HG03103 (cell line): ENCODE data around the gene OMD.
"Not testable (repeated sequence)": the region's sequence is repeated elsewhere in the genome, so short reads cannot be mapped to it uniquely, and the experiment has no call there.

ENCODE experiments used
- ATAC-seq: cut with Tn5 transposase; IDR thresholded peaks from one replicate; pipeline ENCODE4 v1.9.1; 2021; ENCODE audit warnings: low read depth; ENCODE audit not compliant: unreplicated experiment

The OMD gene

DNA sequence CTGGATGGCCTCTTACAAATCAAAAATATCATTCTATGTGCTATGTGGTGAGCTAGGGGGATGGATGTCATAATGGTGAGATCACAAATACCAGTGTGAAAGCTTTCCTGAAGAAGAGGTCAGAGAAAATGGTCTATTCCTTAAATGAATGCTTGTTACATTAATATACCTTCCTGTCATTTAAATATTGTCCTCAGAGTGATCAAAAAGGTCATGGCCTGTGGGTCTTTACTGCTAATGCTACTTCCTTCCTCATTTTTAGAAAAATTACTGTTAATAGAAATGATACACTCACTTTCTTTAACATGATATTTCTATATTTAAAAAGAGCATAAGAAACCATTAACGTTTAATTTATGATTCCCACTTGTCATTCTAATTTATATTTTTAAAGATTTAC lies 9.7 kb downstream of the OMD start:
- no peak for ATAC-seq

DNA sequence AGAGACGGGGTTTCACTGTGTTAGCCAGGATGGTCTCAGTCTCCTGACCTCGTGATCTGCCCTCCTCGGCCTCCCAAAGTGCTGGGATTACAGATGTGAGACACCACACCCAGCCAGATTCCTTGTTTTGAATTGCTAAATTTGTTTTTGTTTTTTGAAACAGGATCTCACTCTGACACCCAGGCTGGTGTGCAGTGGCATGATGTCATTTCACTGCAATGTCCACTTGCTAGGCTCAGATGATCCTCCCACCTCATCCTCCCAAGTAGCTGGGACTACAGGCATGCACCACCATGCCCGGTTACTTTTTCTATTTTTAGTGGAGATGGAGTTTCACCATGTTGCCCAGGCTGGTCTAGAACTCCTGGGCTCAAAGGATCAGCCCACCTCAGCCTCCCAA lies 13.1 kb downstream of the OMD start:
- ATAC-seq: not testable (repeated sequence)

DNA sequence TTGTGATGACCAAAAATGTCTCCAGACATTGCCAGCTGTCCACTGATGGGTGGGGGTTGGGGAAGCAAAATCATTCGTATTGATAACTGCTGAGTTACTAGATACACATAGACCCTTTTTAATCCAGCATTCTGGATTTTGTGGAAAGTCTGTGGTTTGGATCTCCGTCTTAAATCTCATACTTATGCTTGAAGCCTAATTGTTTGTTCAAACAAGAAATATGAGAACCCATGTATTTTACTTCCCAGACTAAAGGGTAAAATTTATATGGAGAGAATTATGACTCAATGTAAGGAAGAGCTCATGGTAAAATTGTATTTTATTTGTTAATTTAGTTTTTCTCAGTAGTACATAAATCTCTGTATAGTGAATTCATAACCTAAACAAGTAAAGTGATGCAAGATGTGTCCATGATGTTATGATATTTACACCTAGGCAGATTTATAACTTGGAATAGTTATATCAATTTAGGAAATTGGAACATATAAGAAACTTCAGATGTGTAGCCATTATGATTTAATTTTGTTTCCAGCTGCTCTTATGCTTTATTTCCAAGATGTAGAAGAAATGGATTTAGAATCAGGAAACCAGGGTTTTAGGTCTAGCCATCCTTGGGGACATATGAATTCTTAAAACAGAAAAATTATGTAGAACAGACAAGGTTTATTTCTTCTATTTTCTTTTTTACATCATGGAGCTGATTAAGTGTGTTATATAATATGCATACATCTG lies 15.4 kb downstream of the OMD start:
- ATAC-seq: no peak

DNA sequence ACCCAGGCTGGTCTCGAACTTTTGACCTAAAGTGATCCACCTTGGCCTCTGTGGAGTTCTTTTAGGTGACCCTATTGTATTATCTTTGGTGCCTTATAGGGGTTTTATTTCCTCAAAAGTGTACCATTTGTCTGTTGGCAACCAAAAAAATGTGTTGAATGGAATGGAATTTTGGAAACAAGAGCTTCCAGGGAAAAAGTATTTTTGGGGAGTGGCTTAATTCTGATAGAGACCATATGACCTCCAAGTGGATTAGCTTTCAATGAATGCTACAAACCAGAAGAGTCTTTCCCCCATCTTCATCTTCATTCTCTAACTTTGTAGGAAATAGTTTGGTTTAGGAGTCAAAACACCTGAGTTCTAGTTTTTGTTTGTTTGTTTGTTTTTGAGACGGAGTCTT lies 16.5 kb downstream of the OMD start:
- ATAC-seq: no peak

DNA sequence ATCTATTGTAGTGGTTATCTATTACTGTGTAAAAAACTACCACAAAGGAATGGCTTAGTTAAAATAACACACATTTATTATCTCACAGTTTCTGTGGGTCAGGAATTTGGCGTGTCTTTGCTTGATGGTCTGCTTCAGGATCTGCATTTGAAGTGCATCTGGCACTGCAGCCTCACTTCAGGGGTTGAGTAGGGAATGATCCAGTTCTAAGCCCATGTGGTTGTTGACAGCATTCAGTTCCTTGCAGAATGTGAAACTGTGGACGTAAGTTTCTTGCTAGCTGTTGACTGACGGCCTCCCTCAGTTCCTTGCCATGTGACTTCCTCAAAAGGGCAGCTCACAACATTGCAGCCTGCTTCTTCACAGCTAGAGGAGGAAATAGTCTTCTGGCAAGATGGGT lies 17.8 kb downstream of the OMD start:
- no peak for ATAC-seq

DNA sequence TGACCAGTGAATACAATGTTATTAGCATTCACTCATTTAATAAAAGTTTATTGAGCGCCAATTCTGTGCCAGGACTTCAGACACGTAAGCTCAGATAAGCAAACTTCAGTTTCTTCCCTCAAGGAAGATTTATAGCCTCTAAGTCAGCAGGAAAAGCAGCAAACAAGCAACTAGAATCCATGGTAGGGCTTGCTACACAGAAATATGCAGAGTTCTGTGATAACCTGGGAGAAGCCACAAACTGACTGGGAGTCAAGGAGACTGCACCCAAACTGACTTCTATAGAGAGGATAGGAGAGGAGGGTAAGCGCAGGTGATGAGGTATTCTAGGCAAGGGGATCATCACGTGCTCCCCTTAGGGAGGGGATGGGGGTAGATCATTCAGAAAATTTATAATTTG lies 18.5 kb downstream of the OMD start:
- ATAC-seq: no peak

DNA sequence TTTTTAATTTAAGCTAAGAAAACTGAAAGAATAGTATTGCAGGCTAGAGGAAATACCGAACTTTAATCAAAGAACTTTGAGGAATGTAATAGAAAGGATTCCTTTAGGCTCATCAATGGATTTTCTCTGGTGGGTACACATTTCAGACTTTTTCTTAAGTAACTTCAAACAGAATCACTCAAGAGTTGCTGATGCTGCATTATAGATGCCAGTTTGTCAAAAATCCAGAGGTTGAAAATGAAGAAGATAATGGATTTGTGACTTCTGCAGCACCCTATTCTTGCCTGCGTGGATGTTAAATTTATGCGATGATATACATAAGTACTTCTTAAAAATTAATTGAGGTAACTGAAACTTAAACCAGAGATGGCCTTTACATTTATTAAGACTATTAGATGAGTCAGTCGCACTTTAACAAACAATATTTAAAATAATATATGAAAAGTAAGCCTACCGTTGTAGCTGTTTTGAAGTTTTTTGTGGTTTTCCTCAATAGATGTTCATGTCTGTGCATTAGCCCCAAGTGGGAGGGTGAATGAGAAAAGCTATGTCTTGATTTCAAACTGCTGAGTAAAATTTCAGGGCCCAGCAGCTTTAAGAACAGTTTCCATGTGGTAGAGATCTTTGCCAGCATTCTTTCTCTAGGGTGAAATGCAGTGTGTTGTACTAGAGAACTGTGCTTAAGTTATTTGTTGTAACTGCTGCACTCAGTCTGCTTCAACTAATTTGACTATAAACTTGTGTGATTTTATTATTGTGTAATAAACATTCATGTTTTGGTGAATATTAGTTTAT lies 20.0 kb downstream of the OMD start, which contains the start of gene OGN:
TSS of gene OGN (minus strand) at position 537 of the 795 bp plus-strand sequence. CDS start 1,171 bp downstream, outside the sequence.
- ATAC-seq: no peak

DNA sequence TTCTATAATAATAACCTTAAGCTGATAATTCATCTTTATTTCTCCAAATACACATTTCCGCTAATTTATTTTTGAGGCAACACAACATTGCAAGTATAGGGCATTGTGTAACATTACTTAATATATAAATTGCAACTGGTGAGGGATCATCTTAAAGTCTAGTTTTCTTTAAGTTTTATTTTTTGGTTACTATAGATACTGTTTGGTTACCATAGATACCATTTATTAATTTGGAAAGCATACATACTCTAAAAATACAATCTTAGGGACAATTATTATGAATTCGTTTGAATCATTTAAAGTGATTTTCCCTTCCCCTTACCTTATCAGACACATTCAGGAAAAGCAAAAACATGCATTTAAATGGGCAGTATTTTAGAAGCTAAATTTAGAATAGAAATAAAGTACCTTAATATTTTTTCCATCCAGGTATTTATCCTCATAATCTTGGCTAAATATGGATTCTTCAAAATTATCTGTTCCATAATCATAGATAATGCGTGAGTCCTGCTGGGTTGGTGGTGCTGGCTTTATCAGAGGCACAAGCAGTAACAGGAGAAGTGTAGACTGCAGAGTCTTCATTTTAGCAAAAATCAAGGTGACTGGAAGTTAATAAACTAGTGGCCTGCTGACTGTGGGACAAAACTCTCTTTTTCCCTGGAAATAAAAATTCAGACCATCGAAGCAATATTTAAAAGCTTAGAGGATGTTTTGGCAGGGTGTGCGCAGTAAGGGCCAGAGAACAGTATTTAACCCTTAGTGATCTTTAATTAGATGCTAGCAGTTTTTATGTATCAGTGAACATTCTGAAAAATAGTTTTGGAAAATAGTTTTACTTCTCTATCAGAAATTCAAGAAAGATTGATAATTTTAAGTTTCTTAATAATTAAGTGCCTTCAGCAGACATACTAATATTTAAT lies 21.2 kb downstream of the OMD start:
- no peak for ATAC-seq

DNA sequence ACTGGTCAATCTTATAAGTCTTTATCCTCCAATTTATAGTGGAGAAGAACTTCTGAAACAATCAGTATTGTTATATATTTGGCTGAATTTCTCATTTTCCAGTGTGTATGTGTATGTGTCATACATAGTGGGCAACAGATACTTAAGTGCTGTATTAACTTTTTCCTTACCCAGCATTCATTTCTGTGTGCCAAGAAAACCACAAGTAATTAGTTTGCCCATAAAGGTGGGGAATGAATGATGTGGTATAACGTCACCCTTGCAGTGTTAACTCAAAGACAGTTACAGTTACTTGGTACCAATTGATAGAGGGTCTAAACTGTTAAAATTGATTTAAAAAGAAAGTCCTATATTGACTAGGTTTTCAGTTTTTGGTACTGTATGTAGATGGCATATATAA lies 21.9 kb downstream of the OMD start:
- ATAC-seq: no peak

DNA sequence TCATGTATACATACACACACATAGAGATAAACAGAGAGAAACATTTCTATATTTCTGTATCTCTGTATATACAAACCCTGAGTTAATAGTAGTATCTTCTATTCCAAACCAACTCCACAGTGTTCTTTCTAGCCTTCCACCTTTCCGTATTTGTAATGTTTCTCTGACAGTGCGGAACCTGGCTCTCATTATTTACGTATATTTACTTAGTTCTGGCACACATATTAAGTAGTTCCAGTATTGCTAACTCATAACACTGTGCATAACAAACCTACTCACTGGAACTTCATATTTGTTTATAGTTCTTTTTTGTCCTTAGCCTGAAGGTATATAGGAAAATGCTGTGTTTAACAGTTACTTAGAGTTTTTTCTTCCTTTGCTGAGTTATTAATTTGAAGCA lies 26.4 kb downstream of the OMD start:
- no peak for ATAC-seq

DNA sequence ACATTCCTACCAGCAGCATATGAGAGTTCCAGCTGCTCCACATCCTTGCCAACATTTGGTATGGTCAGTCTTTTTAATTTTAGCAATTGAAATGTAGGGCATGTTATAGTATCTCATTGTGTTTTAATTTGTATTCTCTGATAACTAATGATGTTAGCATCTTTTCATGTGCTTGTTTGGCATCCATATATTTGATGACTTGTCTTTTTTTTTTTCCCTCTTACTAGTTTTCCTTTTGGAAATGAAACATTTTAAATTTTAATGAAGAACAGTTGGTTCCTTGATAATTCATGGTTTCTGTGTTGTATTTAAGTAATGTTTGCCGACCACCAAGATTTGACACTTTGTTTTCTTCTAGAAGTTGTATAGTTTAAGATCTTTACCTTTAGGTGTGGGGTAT lies 28.7 kb downstream of the OMD start:
- ATAC-seq: no peak

DNA sequence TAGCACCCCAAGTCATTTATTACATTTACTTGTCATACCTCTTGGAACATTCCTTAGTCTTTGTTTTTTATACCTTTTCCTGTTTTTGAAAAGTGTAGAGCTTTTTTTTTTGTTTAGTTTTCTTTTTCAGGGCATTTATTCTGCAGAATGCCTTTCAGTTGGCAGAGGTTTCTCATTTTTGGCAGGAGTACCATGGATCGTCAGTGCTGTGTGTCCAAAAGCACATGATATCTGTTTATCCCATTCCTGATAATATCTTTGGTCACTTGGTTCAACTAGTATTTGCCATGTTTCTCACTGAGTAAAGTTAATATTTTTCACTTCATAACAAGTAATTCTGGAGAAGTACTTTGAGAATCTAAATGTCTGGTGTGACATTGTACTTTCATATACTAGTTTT lies 30.6 kb downstream of the OMD start:
- no peak for ATAC-seq

DNA sequence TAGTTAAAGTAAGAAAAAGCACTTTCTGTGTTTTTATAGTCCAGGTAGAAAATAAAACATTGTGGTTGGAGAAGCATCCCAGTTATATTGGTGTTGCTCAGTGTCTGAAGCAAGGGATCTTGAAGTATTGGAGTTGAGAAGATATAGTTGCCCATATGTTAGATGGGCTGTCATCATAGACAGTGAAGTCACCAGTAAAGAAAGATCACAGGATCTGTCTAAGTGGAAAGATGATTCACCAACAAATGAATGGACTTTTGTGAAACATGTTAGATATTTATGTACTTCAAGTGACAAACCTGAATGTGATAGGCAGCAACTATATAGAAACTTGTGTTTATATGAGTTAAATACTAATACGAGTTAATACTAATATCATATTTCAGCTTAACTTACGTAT lies 31.6 kb downstream of the OMD start:
- no peak for ATAC-seq

DNA sequence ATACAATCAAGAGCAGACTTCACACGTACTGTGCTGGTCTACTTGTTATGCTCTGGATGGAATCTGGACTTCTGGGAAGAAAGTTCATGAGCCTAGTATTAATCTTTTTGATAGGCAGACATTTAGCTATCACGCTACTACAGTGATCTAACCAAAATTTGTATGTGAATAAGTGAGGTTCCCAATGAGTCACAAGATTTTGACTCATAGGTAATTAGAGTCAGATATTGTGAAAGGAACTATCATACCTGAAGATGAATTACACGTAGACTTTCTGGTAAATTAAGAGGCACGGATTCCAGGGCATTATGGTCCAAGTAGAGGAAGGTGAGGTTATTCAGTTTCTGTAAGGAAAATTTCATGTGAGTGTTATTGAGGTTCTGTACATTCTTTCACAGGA lies 38.3 kb downstream of the OMD start:
- no peak for ATAC-seq

DNA sequence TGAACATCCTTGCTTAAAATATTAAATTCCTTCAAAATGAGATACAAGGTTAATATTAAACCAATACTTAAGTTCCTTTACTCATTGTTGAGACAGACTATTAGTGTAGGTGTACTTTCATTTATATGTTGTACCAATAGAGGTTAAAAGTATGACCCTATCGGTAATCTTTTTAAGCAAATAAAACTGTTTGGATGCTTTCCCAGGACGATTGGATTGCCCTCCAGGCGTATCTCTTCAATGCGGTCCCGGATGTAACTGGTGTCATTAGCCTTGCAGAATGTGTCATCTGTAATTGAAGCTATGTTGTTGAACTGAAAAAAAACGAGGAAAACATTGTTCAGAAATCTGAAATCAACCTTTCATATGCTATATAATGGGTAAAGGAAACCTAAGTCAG lies 38.8 kb downstream of the OMD start:
- ATAC-seq: no peak

DNA sequence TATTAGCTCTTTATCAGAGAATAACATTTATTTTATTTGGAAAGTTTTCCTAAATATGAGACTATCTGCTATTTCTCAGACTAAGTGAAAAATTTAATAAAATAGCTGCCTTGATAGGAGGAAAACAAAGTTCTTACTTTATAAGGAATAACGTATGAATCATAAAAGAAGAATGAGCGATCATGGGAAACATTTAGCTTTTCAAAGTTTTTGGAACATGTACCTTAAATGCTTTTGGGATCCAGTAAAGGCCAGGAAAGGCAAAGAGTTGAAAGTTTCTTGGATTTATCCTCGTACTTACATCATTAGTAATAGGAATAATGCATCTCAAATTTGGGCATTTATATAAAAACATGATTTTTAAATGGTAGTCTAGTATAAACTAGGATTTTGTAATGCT lies 39.3 kb downstream of the OMD start:
- no peak for ATAC-seq

DNA sequence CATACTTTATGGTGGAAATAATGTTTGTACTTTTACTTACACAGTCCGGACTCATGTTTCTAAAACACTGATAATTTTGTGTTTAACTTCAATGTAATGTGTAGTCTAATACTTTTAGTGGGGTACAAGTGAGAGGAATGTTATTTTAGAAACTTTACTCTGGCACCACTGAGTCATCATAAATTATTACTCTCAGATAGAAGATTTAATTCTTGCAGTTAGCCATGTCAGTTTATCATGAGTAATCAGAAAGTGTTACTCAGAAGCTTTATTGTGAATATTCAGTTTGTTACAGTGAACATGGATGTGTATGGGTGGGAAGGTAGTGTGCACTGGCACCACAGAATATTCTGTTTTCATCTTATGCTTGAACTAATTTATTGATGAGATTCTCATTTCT lies 39.9 kb downstream of the OMD start:
- no peak for ATAC-seq

DNA sequence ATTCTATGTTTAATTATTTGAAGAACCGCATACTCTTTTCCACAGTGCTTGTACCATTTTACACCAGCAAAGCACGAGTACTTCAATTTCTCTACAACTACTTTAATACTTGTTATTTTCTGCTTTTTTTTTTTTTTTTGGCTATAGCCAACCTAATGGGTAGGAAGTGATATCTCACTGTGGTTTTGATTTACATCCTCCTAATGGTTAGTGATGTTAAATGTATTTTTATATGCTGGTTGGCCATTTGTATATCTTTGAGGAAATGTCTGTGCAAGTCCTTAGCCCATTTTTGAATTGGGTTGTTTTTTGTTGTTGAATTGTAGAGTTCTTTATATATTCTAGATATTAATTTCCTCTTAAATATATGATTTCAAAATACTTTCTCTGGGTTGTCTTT lies 42.5 kb downstream of the OMD start:
- ATAC-seq: no peak

DNA sequence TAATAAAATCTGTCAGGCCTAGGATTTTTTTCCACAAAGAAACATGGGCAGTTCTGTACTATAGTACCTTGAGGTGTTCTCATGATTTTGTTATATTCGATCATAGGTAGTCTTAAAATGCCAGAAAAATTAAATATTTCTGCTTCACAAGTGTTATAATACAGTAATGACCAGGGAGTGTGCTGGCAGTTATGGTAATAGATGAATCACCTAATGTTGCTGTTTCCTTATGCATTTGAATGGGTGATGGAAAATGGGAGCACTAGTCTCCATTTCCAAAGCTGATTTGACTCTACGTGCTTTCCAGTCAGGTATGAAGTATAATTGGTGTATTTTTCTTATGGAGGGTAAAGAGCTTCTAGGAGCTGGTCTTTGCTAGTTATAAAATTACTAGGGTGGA lies 43.7 kb downstream of the OMD start:
- no peak for ATAC-seq

DNA sequence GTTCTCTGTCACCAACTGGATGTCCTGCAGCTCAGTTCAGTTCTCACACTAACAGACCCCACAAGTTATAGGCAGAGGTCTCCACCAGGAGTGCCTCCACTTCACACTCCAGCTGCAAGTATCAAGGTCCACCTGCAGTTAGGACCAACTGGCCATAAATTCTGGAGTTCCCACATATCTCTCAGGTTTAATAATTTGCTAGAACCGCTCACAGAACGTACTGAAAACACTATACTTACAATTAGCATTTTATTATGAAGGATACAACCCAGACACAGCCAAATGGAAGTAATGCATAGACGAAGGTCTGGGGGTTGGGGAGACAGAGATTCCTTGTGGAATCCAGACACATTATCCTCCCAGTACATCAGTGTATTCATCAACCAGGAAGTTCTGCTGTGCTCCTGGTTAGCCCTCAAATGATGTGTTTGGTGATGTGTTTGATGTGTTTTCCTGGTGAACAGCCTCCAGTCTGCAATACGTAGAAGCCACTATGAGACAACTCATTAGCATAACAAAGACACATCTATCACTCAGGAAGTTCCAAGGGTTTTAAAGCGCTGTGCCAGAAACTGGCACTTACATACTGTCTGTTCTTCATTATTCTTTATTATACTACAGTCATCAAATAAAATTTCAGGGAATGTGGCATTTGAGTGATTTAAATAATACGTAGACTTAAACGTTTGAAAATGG lies 45.3 kb downstream of the OMD start:
- no peak for ATAC-seq

DNA sequence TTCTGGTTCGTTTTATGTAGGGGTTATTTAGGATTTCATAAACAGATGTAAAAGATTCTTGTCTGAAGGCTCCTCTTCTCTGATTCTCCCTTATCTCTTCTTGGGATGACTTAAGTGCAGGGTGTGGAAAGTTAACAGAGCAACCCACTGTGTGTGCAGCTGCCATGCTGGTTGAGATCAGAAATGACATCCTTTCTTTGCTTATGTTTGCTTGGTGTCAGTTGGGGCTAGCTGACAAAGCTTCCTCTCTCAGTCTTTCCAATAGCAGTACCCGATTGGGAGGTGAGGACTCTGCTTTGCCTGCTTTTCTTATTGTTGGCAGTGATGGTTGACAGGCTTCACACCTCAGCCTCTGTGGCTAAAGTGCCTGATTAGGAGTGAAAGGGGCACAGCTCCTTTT lies 46.4 kb downstream of the OMD start:
- ATAC-seq: no peak
